Heart right ventricle (tissue), 16 donors: ENCODE data around the gene TOR3A. TPM values are rescaled to one million over a fixed set of nuclear protein-coding genes. Genes with fewer than 3 reads are reported as not detected.

Source experiments
- ATAC-seq, 8 donors: fragments of 200-7000 bp; cut with Tn5 transposase; one replicate each; pipeline ENCODE4 v1.9.1; 2020; ENCODE audit warnings: mild to moderate bottlenecking in 8 of 8, moderate library complexity in 8 of 8, moderate number of reproducible peaks in 1 of 8
- DNase-seq, 2 donors: peaks; one replicate each; pipeline ENCODE4 v3.0.0-alpha.2; 2020
- H3K27ac ChIP-seq, 10 donors: fragments of 200-600 bp; sonication (generic) in 2 of 10; one replicate each; pipeline versions ENCODE4 v1.5.0 to v1.8.0; 2020 to 2022; ENCODE audit warnings: mild to moderate bottlenecking in 3 of 10
- H3K27me3 ChIP-seq, 7 donors: fragments of 200-600 bp; one replicate each; pipeline ENCODE4 v1.8.0; 2021 to 2022; ENCODE audit warnings: mild to moderate bottlenecking in 2 of 7
- H3K36me3 ChIP-seq, 9 donors: fragments of 200-600 bp; sonication (generic) in 1 of 9; one replicate each; pipeline versions ENCODE4 v1.5.0 to v1.8.0; 2020 to 2022; ENCODE audit warnings: mild to moderate bottlenecking in 2 of 9
- H3K4me1 ChIP-seq, 9 donors: fragments of 200-600 bp; sonication (generic) in 1 of 9; one replicate each; pipeline versions ENCODE4 v1.5.0 to v1.8.0; 2020 to 2022; ENCODE audit warnings: mild to moderate bottlenecking in 4 of 9
- H3K4me3 ChIP-seq, 10 donors: fragments of 200-600 bp; sonication (generic) in 2 of 10; one replicate each; pipeline versions ENCODE4 v1.5.0 to v1.8.0; 2020 to 2022; ENCODE audit warnings: mild to moderate bottlenecking in 7 of 10, moderate library complexity in 2 of 10
- H3K9me3 ChIP-seq, 11 donors: fragments of 200-600 bp in 10 of 11; sonication (generic) in 2 of 11; one replicate each; pipeline versions ENCODE4 v1.5.0 to v1.8.0; 2013 to 2022; ENCODE audit warnings: mild to moderate bottlenecking in 2 of 11, control low read depth in 1 of 11, moderate library complexity in 1 of 11
- WGBS, 2 donors: extraction: QIAGEN DNeasy Blood & Tissue Kit; methylation state at CpG; one replicate each; pipeline ENCODE4 v1.1.7; 2013; ENCODE audit warnings: inconsistent platforms in 1 of 2; 5-methylcytosine and 5-hydroxymethylcytosine counted together
- intact Hi-C, 10 donors: fragments of 100-400 bp; cut with DNase I; formaldehyde crosslinking; loops; one replicate each; pipeline versions ENCODE4 v1.11.1 to v1.14.2; 2022
- polyA plus RNA-seq, 2 donors: library from polyadenylated mRNA; stranded (reverse); fragments of 200-250 nt; gene quantifications; one replicate each; pipeline ENCODE4 v1.2.3, GENCODE V29; 2013
- total RNA-seq, 10 donors: library from RNA; stranded (reverse); fragmentation: NEBNext Ultra II Directional in 3 of 10; extraction: Animal tissue kit (Norgen Biotek cat#: 25700) in 3 of 10; gene quantifications; one replicate each; pipeline versions ENCODE4 v1.2.1 to v1.2.4, GENCODE V29; 2021 to 2023
- TF ChIP-seq, protein P1 (sequence below), 9 donors: fragments of 200-600 bp; sonication (generic) in 2 of 9; IDR thresholded peaks; one replicate each; pipeline versions ENCODE4 v1.5.0 to v1.8.0; 2021 to 2022; ENCODE audit warnings: antibody characterized with exemption in 9 of 9, mild to moderate bottlenecking in 5 of 9, moderate library complexity in 1 of 9
- donor health status: Arrhythmogenic right ventricular cardiomyopathy.
- donor health status: ischemic (EF 13 %, LVEDD 7.1; RV severe dilation, severe dysfunction).
- donor health status: healthy with polysubstance abuse.
- donor health status: DM: no; HTN: yes; CAD: no.
- donor health status: DM: no; HTN: no; CAD: no.
- donor health status: ischemic (EF 25% LVEDD 6.9; RV normal size, moderate dysfunction).
- donor health status: ischemic (EF 25% LVEDD 5.7; RV mildly dilated, moderate dysfunction).
- donor health status: healthy.
- donor health status: DM: yes; HTN: yes; CAD: no.
- donor health status: Ischemic cardiomyopathy.
- donor health status: ischemic (EF 35%, LVEDD 5.7; RV mildly dilated, moderate dysfunction).
- donor health status: nonischemic (EF 11% LVEDD 7.7; RV severe dilation, severe dysfunction).
- donor health status: DM: yes; HTN: yes; CAD: no.
- donor health status: PGD.
- donor health status: ischemic (EF 29% LVEDD 5.4; RV normal size, mild dysfunction).
- donor health status: nonischemic (EF 23%, LVEDD 6.1; RV moderate dilation, normal function).

Gene TOR3A
- total and polyA plus RNA-seq, 12 donors = 5.9 to 18.0 (median 10.9) TPM

DNA sequence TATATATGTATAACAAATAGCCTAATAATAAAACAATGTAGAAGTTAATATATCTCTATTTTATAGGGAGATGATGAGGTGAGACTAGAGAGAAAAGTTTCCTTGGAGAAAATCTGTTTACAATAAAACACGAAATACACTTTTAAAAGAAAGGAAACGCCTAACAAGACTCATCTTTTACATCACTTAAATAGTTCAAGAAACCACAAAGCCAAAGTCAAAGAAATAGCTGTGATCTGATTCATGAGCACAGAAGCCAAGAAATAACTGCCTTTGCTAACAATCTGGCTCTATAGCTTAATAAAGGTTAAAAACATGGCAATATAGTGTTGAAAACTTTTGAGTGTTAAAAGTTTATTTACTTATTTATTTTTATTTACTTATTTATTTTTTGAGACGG is 61.5 kb downstream of the TOR3A start:
- peaks cover 0 to 51% (median 4%) of the 10 kb centered on the region in 9 donors for H3K4me1 ChIP-seq
- H3K36me3 ChIP-seq = peaks cover 0 to 9% (median 0%) of the 10 kb centered on the region in 9 donors
- intact Hi-C loops = loop anchor here in 1 of 10 donors (5.0 kb wide), 1 partner anchor 39 kb away; no protein-coding TSS in a partner anchor
- 76 to 78% methylated on average over 3 of the region's 3 CpGs for WGBS, 2 donors
- ATAC-seq (no peak), DNase-seq (no peak)
- peak overlapping the region in 7 of 10 donors; percentile 8 to 73 (median 42) for H3K27ac ChIP-seq
- H3K27me3 ChIP-seq = no peaks in the 10 kb centered on the region
- TF ChIP-seq, protein P1, sequence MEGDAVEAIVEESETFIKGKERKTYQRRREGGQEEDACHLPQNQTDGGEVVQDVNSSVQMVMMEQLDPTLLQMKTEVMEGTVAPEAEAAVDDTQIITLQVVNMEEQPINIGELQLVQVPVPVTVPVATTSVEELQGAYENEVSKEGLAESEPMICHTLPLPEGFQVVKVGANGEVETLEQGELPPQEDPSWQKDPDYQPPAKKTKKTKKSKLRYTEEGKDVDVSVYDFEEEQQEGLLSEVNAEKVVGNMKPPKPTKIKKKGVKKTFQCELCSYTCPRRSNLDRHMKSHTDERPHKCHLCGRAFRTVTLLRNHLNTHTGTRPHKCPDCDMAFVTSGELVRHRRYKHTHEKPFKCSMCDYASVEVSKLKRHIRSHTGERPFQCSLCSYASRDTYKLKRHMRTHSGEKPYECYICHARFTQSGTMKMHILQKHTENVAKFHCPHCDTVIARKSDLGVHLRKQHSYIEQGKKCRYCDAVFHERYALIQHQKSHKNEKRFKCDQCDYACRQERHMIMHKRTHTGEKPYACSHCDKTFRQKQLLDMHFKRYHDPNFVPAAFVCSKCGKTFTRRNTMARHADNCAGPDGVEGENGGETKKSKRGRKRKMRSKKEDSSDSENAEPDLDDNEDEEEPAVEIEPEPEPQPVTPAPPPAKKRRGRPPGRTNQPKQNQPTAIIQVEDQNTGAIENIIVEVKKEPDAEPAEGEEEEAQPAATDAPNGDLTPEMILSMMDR (IDR thresholded peaks at IDR 0.05) = no peak
- H3K4me3 ChIP-seq = peak overlapping the region in 1 of 10 donors; percentile 45
- H3K9me3 ChIP-seq = no peaks in the 10 kb centered on the region

DNA sequence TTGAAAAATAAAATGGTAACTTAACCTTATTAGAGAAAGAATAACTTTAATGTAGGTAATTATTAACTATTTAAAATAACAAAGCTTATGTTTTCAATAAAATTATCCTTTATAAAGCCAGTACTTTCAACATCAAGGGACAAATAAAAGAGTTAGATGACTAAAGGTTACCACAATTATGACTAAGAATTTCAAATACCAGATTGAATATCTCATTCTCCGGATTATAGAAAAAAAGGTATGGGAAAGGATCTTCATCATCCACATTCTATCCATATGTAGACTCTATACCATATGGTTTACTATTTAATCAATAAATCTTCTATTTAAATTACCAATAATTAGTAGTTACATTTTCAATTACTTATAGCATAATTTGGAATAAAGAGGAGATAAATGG is 62.8 kb downstream of the TOR3A start:
- Histone ChIP-seq H3K36me3 (peaks cover 0 to 10% (median 0%) of the 10 kb centered on the region in 9 donors), H3K4me1 (peaks cover 0 to 46% (median 4%) of the 10 kb centered on the region in 9 donors), H3K4me3 (no peak overlapping the region), H3K9me3 (peaks cover 0 to 7% (median 0%) of the 10 kb centered on the region in 11 donors), H3K27me3 (no peaks in the 10 kb centered on the region), H3K27ac (no peak overlapping the region)
- DNase-seq (no peak), ATAC-seq (no peak)
- TF ChIP-seq, protein P1 (IDR thresholded peaks at IDR 0.05) = no peak
- intact Hi-C loops = loop anchor here in 1 of 10 donors (5.0 kb wide), 1 partner anchor 38 kb away; no protein-coding TSS in a partner anchor
- 96 to 100% methylated on average over 1 of the region's 1 CpG for WGBS, 2 donors

DNA sequence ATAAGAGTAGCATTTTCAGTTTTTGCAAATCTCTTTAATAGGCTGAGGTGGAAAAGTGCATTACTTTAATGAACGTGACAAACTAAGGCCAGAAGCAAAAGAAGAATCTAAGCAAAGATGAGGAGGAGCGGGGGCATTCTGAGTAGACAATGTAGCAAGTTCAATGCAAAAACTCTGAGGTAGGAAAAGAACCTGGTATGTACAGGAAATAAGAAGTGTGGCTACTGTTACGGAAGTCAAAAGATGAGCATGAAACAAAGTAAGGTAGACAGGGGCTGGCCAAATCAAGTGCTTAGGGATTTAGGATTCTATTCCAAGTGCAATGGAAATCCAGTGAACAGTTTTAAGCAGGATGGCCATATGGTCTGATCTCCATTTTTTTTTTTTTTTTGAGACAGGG is 63.7 kb downstream of the TOR3A start:
- ATAC-seq (no peak), DNase-seq (no peak)
- TF ChIP-seq, protein P1 (IDR thresholded peaks at IDR 0.05) = no peak
- intact Hi-C loops = no loop called here
- 99 to 100% methylated on average over 3 of the region's 3 CpGs for WGBS, 2 donors
- H3K4me1 ChIP-seq = peaks cover 0 to 37% (median 4%) of the 10 kb centered on the region in 9 donors
- H3K9me3 ChIP-seq = peaks cover 0 to 13% (median 0%) of the 10 kb centered on the region in 11 donors
- peaks cover 0 to 10% (median 0%) of the 10 kb centered on the region in 9 donors for H3K36me3 ChIP-seq
- H3K27ac ChIP-seq = no peak overlapping the region
- H3K27me3 ChIP-seq = no peaks in the 10 kb centered on the region
- no peak overlapping the region for H3K4me3 ChIP-seq

Other genes with a start within 250 kb of the TOR3A start
- gene ANGPTL1, start 211.0 kb upstream of the TOR3A start, total RNA-seq = 10 to 100 TPM in 8 of 10 donors, 1 to 10 TPM in 2; 6.9 to 35.2 (median 13.5) TPM
- gene ANGPTL1, start 211.0 kb upstream of the TOR3A start, polyA plus RNA-seq = 10 to 100 TPM in 1 of 2 donors, 1 to 10 TPM in 1; 6.1 to 20.1 TPM
- gene FAM20B, start 56.2 kb upstream of the TOR3A start, total RNA-seq = 10 to 100 TPM; 44.5 to 63.4 (median 51.1) TPM
- 10 to 100 TPM; 11.9 to 23.7 TPM for gene FAM20B, start 56.2 kb upstream of the TOR3A start, polyA plus RNA-seq
- gene ABL2, start 147.6 kb downstream of the TOR3A start, total RNA-seq = 10 to 100 TPM in 9 of 10 donors, 1 to 10 TPM in 1; 7.9 to 14.4 (median 11.3) TPM
- 1 to 10 TPM; 2.5 TPM for gene ABL2, start 147.6 kb downstream of the TOR3A start, polyA plus RNA-seq
- 10 to 100 TPM in 2 of 10 donors, 1 to 10 TPM in 8; 5.5 to 19.4 (median 7.6) TPM for gene SOAT1, start 211.7 kb downstream of the TOR3A start, total RNA-seq
- gene SOAT1, start 211.7 kb downstream of the TOR3A start, polyA plus RNA-seq = 1 to 10 TPM; 2.6 to 3.0 TPM